Measurements from ENCODE around the gene ADAMTS2. TPM values are rescaled to one million over a fixed set of nuclear protein-coding genes. Genes with fewer than 3 reads are reported as not detected.

The ADAMTS2 gene
- total and polyA plus RNA-seq, 2 experiments from 2014 or later, result 62.0 to 132 TPM

GRCh38 chr5:179193746-179194145 lies 151.5 kb downstream of the ADAMTS2 start:
- Histone ChIP-seq H3K4me2 (ENCODE audit: unreplicated experiment) (no peak overlapping the region), H3K4me3 (no peak overlapping the region), H3F3A (ENCODE audit: insufficient read depth) (no peaks in the 10 kb centered on the region), H3K9me3 (ENCODE audit: low read depth) (no peaks in the 10 kb centered on the region), H3K9me2 (ENCODE audit: insufficient read depth) (no peaks in the 10 kb centered on the region), H3K9ac (no peak overlapping the region), H3K27me3 (replicated peaks; ENCODE audit: insufficient read depth) (no peaks in the 10 kb centered on the region), H3K4me1 (ENCODE audit: insufficient read depth) (no peaks in the 10 kb centered on the region), H2AFZ (no peak overlapping the region), H3K27ac (no peak overlapping the region), H4K20me1 (ENCODE audit: insufficient read depth) (no peaks in the 10 kb centered on the region), H3K79me2 (ENCODE audit: insufficient read depth) (peaks cover 16% of the 10 kb centered on the region), H3K36me3 (ENCODE audit: low read depth) (no peaks in the 10 kb centered on the region)
- 94% methylated on average over 11 of the region's 11 CpGs for WGBS, 2 experiments (ENCODE audit: low coverage in 1 of 2, low lambda C conversion rate in 2 of 2, missing lambda C conversion rate in 2 of 2)
- in situ Hi-C loops (cut with MboI), result no loop called here
- TF ChIP-seq EZH2 (IDR thresholded peaks at IDR 0.05; ENCODE audit: insufficient read depth, poor library complexity, severe bottlenecking) (no peak), EZH2phosphoT487 (IDR thresholded peaks at IDR 0.05; ENCODE audit: insufficient read depth, low read depth) (no peak)
- DNase-seq, result no peak

- no peaks in the 10 kb centered on the region for H3K9me3 ChIP-seq (ENCODE audit: low read depth)
- H3K27me3 ChIP-seq (replicated peaks; ENCODE audit: insufficient read depth), result no peaks in the 10 kb centered on the region
- H3K36me3 ChIP-seq (ENCODE audit: low read depth), result no peaks in the 10 kb centered on the region
- 82 to 86% methylated on average over 22 of the region's 22 CpGs for WGBS, 2 experiments (ENCODE audit: low coverage in 1 of 2, low lambda C conversion rate in 2 of 2, missing lambda C conversion rate in 2 of 2)
- H4K20me1 ChIP-seq (ENCODE audit: insufficient read depth), result no peaks in the 10 kb centered on the region
- H3F3A ChIP-seq (ENCODE audit: insufficient read depth), result no peaks in the 10 kb centered on the region
- no peak overlapping the region for H3K27ac ChIP-seq
- H3K9me2 ChIP-seq (ENCODE audit: insufficient read depth), result no peaks in the 10 kb centered on the region
- H3K4me1 ChIP-seq (ENCODE audit: insufficient read depth), result no peaks in the 10 kb centered on the region
- no peak overlapping the region for H3K4me3 ChIP-seq
- no peak overlapping the region for H3K4me2 ChIP-seq (ENCODE audit: unreplicated experiment)
- H3K79me2 ChIP-seq (ENCODE audit: insufficient read depth), result peaks cover 16% of the 10 kb centered on the region
- in situ Hi-C loops (cut with MboI), result no loop called here
- no peak overlapping the region for H2AFZ ChIP-seq
- DNase-seq, result no peak
- TF ChIP-seq EZH2phosphoT487 (IDR thresholded peaks at IDR 0.05; ENCODE audit: insufficient read depth, low read depth) (no peak), EZH2 (IDR thresholded peaks at IDR 0.05; ENCODE audit: insufficient read depth, poor library complexity, severe bottlenecking) (no peak)
- H3K9ac ChIP-seq, result no peak overlapping the region
These were observed 152.3 kb downstream of the ADAMTS2 start for GRCh38 chr5:179192891-179193470.

GRCh38 chr5:179192185-179192890 lies 152.9 kb downstream of the ADAMTS2 start:
- H3K9ac ChIP-seq, result no peak overlapping the region
- no peaks in the 10 kb centered on the region for H3K4me1 ChIP-seq (ENCODE audit: insufficient read depth)
- H3K9me3 ChIP-seq (ENCODE audit: low read depth), result no peaks in the 10 kb centered on the region
- no peak overlapping the region for H3K4me3 ChIP-seq
- 83 to 85% methylated on average over 20 of the region's 20 CpGs for WGBS, 2 experiments (ENCODE audit: low coverage in 1 of 2, low lambda C conversion rate in 2 of 2, missing lambda C conversion rate in 2 of 2)
- no peak overlapping the region for H3K27ac ChIP-seq
- no peaks in the 10 kb centered on the region for H4K20me1 ChIP-seq (ENCODE audit: insufficient read depth)
- no peak for TF ChIP-seq EZH2phosphoT487 (IDR thresholded peaks at IDR 0.05; ENCODE audit: insufficient read depth, low read depth)
- no peak for TF ChIP-seq EZH2 (IDR thresholded peaks at IDR 0.05; ENCODE audit: insufficient read depth, poor library complexity, severe bottlenecking)
- H3K9me2 ChIP-seq (ENCODE audit: insufficient read depth), result no peaks in the 10 kb centered on the region
- H3K36me3 ChIP-seq (ENCODE audit: low read depth), result no peaks in the 10 kb centered on the region
- H3F3A ChIP-seq (ENCODE audit: insufficient read depth), result no peaks in the 10 kb centered on the region
- H3K79me2 ChIP-seq (ENCODE audit: insufficient read depth), result peaks cover 15% of the 10 kb centered on the region
- H3K27me3 ChIP-seq (replicated peaks; ENCODE audit: insufficient read depth), result no peaks in the 10 kb centered on the region
- no peak overlapping the region for H3K4me2 ChIP-seq (ENCODE audit: unreplicated experiment)
- in situ Hi-C loops (cut with MboI), result no loop called here
- H2AFZ ChIP-seq, result no peak overlapping the region
- DNase-seq, result no peak

GRCh38 chr5:179191506-179192184 lies 153.6 kb downstream of the ADAMTS2 start:
- Histone ChIP-seq H3K4me3 (no peak overlapping the region), H3K9ac (no peak overlapping the region), H3K9me3 (ENCODE audit: low read depth) (no peaks in the 10 kb centered on the region), H3K36me3 (ENCODE audit: low read depth) (no peaks in the 10 kb centered on the region), H3F3A (ENCODE audit: insufficient read depth) (no peaks in the 10 kb centered on the region), H3K27me3 (replicated peaks; ENCODE audit: insufficient read depth) (no peaks in the 10 kb centered on the region), H3K4me2 (ENCODE audit: unreplicated experiment) (no peak overlapping the region), H3K9me2 (ENCODE audit: insufficient read depth) (no peaks in the 10 kb centered on the region), H3K79me2 (ENCODE audit: insufficient read depth) (peaks cover 8% of the 10 kb centered on the region), H2AFZ (no peak overlapping the region), H3K27ac (no peak overlapping the region), H4K20me1 (ENCODE audit: insufficient read depth) (no peaks in the 10 kb centered on the region), H3K4me1 (ENCODE audit: insufficient read depth) (no peaks in the 10 kb centered on the region)
- no peak for DNase-seq
- TF ChIP-seq EZH2phosphoT487 (IDR thresholded peaks at IDR 0.05; ENCODE audit: insufficient read depth, low read depth), result no peak
- WGBS, 2 experiments (ENCODE audit: low coverage in 1 of 2, low lambda C conversion rate in 2 of 2, missing lambda C conversion rate in 2 of 2), result 85 to 89% methylated on average over 12 to 14 of the region's 14 CpGs
- in situ Hi-C loops (cut with MboI), result no loop called here
